ENCODE results near the gene MINK1. TPM values are rescaled to one million over a fixed set of nuclear protein-coding genes. Genes with fewer than 3 reads are reported as not detected.

The MINK1 gene
- total and polyA plus RNA-seq, 2 of the 13 experiments (the other 11 are each of a cell fraction or from before 2014, with no cell fraction given) = 17.2 to 63.9 TPM

GRCh38 chr17:4886830-4887229 is 53.7 kb downstream of the MINK1 start (continued):
- TF ChIP-seq NFIB (CRISPR knock-in tag; IDR thresholded peaks at IDR 0.05; ENCODE audit: borderline replicate concordance) = no peak
- TF ChIP-seq ZNF205 (CRISPR knock-in tag; IDR thresholded peaks at IDR 0.05) = no peak
- no peak for TF ChIP-seq FLYWCH1 (CRISPR knock-in tag; IDR thresholded peaks at IDR 0.05)
- TF ChIP-seq ZNF34 (CRISPR knock-in tag; IDR thresholded peaks at IDR 0.05; ENCODE audit: borderline replicate concordance) = no peak

DNA sequence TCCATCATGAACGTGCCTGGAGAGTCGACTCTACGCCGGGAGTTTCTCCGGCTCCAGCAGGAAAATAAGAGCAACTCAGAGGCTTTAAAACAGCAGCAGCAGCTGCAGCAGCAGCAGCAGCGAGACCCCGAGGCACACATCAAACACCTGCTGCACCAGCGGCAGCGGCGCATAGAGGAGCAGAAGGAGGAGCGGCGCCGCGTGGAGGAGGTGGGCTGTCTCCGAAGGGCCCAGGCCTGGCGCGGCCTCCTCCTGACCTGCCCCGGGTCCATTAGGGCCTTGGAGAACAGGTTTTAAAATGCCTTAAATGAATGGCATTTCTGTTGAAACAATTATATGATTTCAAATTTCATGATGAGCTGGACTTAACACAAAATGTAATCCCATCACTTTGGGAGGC is 54.4 kb downstream of the MINK1 start:
- DNase-seq (ENCODE audit: low spot score) (no peak), FAIRE-seq (no peak), ATAC-seq (no peak)
- in situ Hi-C loops (cut with HindIII; ENCODE audit: extremely low pct_ligation_motif_present, low pct_unique_long_range_greater_than_20kb) = no loop called here
- no peaks in the 10 kb centered on the region for H3K9me3 ChIP-seq (ENCODE audit: low read length)
- H3K36me3 ChIP-seq (replicated peaks in 1 of 2; ENCODE audit: control insufficient read depth in 1 of 2, insufficient read depth in 2 of 2, low read length in 2 of 2) = peaks cover 33 to 67% of the 10 kb centered on the region in 2 experiments
- ChIA-PET POLR2A (no interaction called here), CTCF (ENCODE audit: low intra/inter-chr PET ratio, low total read pairs) (interaction anchor here (2.4 kb wide), 1 partner anchor 156 kb away, joined by 8 read pairs; the partner anchor contains the start of gene MED11)
- no peak overlapping the region for H3K4me3 ChIP-seq (replicated peaks in 1 of 3; ENCODE audit: insufficient read depth in 1 of 3, low read depth in 2 of 3, low read length in 3 of 3)
- H3K4me2 ChIP-seq (ENCODE audit: low read depth, low read length) = no peak overlapping the region
- no peak overlapping the region for H2AFZ ChIP-seq (ENCODE audit: low read length)
- no peak overlapping the region for H3K27ac ChIP-seq (ENCODE audit: extremely low read length, insufficient read depth, low read length)
- BruUV-seq (replicated peaks) = no TSS peak
- WGBS (ENCODE audit: low lambda C conversion rate) = 96% methylated on average over 18 of the region's 18 CpGs
- no peak overlapping the region for H3K9ac ChIP-seq (ENCODE audit: insufficient read depth, low read depth, low read length)
- H3K27me3 ChIP-seq (ENCODE audit: control insufficient read depth in 1 of 2, insufficient read depth in 2 of 2, low read length in 2 of 2) = no peaks in the 10 kb centered on the region
- H3K79me2 ChIP-seq (ENCODE audit: insufficient read depth, low read length) = no peaks in the 10 kb centered on the region
- intact Hi-C loops (cut with micrococcal nuclease; ENCODE audit: unreplicated experiment) = loop anchor here (10.0 kb wide), 2 partner anchors 53 to 323 kb away; partner anchors contain the start of genes GGT6 and MINK1
- H3K4me1 ChIP-seq (ENCODE audit: insufficient read depth, low read length) = no peaks in the 10 kb centered on the region
- H4K20me1 ChIP-seq (ENCODE audit: insufficient read depth, low read length) = no peaks in the 10 kb centered on the region
- peak; percentile 27 for TF ChIP-seq AGO2 (optimal IDR thresholded peaks at IDR 0.05; ENCODE audit: low read depth, low read length)
- TF ChIP-seq ZNF800 (CRISPR knock-in tag; IDR thresholded peaks at IDR 0.05) = no peak
- TF ChIP-seq ZNF232 (CRISPR knock-in tag; IDR thresholded peaks at IDR 0.05; ENCODE audit: borderline replicate concordance) = no peak
- no peak for TF ChIP-seq ONECUT2 (CRISPR knock-in tag; IDR thresholded peaks at IDR 0.05)
